RWPE2 (cell line): Measurements from ENCODE around the gene NLN.
A peak's percentile ranks its signal among the peaks of the same experiment; 100 is the strongest.

Experiments
- ATAC-seq: fragments of 200-7000 bp; cut with Tn5 transposase; 3 replicates; pipeline ENCODE4 v1.9.1; 2021; ENCODE audit warnings: low read depth
- DNase-seq: peaks from one replicate; pipeline ENCODE4 v3.0.0-alpha.2; 2020; ENCODE audit warnings: low spot score
- H3K27ac ChIP-seq: fragments of 450-650 bp; 2 replicates; pipeline ENCODE4 v1.5.1; 2017; ENCODE audit warnings: mild to moderate bottlenecking; ENCODE audit not compliant: poor library complexity, severe bottlenecking
- H3K27me3 ChIP-seq: fragments of 250-450 bp; sonication (Bioruptor Pico); 2 replicates; pipeline ENCODE4 v1.5.1; 2021; ENCODE audit warnings: mild to moderate bottlenecking, moderate library complexity; ENCODE audit not compliant: insufficient read depth, poor library complexity, severe bottlenecking
- H3K36me3 ChIP-seq: fragments of 250-450 bp; sonication (Bioruptor Pico); 2 replicates; pipeline ENCODE4 v1.5.1; 2020; ENCODE audit warnings: low read depth, mild to moderate bottlenecking, moderate library complexity
- H3K4me1 ChIP-seq: fragments of 250-450 bp; sonication (Bioruptor Pico); 2 replicates; pipeline ENCODE4 v1.5.1; 2021; ENCODE audit warnings: mild to moderate bottlenecking, moderate library complexity; ENCODE audit not compliant: insufficient read depth, poor library complexity, severe bottlenecking
- H3K4me3 ChIP-seq: fragments of 250-450 bp; sonication (Bioruptor Pico); 2 replicates; pipeline ENCODE4 v1.5.1; 2021; ENCODE audit warnings: mild to moderate bottlenecking, moderate library complexity; ENCODE audit not compliant: severe bottlenecking
- H3K9me3 ChIP-seq: fragments of 250-450 bp; sonication (Bioruptor Pico); 2 replicates; pipeline ENCODE4 v1.5.1; 2021; ENCODE audit warnings: mild to moderate bottlenecking, moderate library complexity; ENCODE audit not compliant: severe bottlenecking
- TF ChIP-seq, protein P1 (sequence below): fragments of 450-650 bp; IDR thresholded peaks from one replicate; pipeline ENCODE4 v1.5.1; 2017; ENCODE audit warnings: mild to moderate bottlenecking, moderate library complexity; ENCODE audit not compliant: poor library complexity, severe bottlenecking

Gene NLN

DNA sequence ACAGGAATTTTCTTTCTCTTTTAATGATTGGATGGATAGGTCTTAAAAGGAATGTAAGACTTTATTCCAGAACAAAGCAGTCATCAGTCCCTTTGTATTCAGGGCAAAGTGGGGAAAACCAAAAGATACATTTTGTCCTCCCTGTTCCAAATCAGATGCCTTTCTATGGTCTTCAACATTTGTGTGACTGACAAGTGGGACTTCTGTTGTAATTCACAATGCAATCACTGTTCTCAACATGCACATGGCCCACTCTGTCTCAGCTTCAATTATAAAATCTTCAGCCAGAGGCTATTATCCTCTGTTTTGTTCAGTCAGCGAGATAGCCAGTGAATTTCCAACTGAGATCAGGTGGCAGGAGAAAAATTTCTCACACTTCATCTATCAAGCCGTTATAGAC, 108.9 kb downstream of the NLN start:
- peaks cover 3% of the 10 kb centered on the region for H3K4me1 ChIP-seq
- no peak overlapping the region for H3K4me3 ChIP-seq
- no peaks in the 10 kb centered on the region for H3K27me3 ChIP-seq
- TF ChIP-seq, protein P1, sequence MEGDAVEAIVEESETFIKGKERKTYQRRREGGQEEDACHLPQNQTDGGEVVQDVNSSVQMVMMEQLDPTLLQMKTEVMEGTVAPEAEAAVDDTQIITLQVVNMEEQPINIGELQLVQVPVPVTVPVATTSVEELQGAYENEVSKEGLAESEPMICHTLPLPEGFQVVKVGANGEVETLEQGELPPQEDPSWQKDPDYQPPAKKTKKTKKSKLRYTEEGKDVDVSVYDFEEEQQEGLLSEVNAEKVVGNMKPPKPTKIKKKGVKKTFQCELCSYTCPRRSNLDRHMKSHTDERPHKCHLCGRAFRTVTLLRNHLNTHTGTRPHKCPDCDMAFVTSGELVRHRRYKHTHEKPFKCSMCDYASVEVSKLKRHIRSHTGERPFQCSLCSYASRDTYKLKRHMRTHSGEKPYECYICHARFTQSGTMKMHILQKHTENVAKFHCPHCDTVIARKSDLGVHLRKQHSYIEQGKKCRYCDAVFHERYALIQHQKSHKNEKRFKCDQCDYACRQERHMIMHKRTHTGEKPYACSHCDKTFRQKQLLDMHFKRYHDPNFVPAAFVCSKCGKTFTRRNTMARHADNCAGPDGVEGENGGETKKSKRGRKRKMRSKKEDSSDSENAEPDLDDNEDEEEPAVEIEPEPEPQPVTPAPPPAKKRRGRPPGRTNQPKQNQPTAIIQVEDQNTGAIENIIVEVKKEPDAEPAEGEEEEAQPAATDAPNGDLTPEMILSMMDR = no peak
- ATAC-seq = no peak
- H3K9me3 ChIP-seq = no peaks in the 10 kb centered on the region
- DNase-seq = no peak
- H3K36me3 ChIP-seq = no peaks in the 10 kb centered on the region
- no peak overlapping the region for H3K27ac ChIP-seq

DNA sequence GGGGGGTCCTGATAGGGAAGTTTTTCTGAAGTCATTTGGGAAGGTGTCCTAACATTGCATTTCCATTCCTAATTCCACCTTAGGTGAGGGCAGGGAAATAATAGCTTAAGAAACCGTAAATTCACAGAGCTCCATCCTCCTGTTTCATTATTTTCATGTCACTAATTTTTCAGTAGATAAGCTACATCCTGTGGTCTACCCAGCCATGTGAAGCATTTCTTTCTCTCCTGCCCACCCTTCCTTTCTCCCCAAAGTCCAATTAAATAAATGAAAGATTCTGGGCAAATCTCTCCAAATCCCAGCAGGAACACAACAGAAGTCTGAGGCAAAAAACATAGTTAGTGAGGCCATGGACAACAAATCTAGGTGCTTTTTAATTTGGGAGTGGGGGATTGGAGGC, 109.3 kb downstream of the NLN start:
- Histone ChIP-seq H3K9me3 (no peaks in the 10 kb centered on the region), H3K4me1 (peaks cover 3% of the 10 kb centered on the region), H3K27me3 (no peaks in the 10 kb centered on the region), H3K36me3 (no peaks in the 10 kb centered on the region), H3K4me3 (no peak overlapping the region), H3K27ac (no peak overlapping the region)
- DNase-seq (no peak), ATAC-seq (no peak)
- TF ChIP-seq, protein P1 = no peak

- Histone ChIP-seq H3K27me3 (no peaks in the 10 kb centered on the region), H3K36me3 (no peaks in the 10 kb centered on the region), H3K4me3 (no peak overlapping the region), H3K4me1 (peaks cover 3% of the 10 kb centered on the region), H3K9me3 (no peaks in the 10 kb centered on the region), H3K27ac (no peak overlapping the region)
- ATAC-seq (no peak), DNase-seq (no peak)
- TF ChIP-seq, protein P1 = no peak
Measured at GRCh38 chr5:65832152-65832551, 110.1 kb downstream of the NLN start.

DNA sequence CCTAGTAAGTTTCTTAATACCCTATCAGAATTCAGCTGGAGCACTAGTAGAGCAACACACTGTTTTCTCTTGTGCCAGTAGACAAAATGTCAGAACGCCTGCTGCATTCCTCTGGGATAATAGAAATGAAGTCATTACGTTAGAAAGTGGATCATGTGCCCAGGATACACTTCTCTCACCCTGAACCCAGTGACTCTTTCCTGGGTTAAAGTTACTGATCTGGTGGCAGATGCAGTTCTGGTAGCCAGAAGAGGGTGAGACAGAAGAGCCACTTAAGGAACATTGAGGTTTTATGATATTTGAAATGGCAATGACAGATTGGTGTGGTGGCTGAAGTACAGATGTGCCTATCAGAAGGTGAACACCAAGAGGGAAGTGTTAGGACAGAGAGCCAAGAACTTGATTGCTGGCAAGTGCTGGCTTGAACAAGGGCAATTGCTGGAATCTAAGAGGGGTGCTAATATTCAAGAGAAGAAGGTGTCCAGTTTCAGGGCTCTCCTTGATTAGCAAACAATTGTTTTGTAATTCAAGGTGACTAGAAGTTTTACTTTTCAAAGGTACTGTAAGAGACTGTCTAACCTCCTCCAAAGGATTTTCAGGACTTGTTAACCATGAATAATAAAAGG, 110.7 kb downstream of the NLN start:
- no peak overlapping the region for H3K4me3 ChIP-seq
- H3K27me3 ChIP-seq = no peaks in the 10 kb centered on the region
- TF ChIP-seq, protein P1 = no peak
- no peak for DNase-seq
- no peaks in the 10 kb centered on the region for H3K36me3 ChIP-seq
- no peaks in the 10 kb centered on the region for H3K9me3 ChIP-seq
- H3K27ac ChIP-seq = no peak overlapping the region
- peak; percentile 68 for ATAC-seq
- H3K4me1 ChIP-seq = peaks cover 3% of the 10 kb centered on the region

DNA sequence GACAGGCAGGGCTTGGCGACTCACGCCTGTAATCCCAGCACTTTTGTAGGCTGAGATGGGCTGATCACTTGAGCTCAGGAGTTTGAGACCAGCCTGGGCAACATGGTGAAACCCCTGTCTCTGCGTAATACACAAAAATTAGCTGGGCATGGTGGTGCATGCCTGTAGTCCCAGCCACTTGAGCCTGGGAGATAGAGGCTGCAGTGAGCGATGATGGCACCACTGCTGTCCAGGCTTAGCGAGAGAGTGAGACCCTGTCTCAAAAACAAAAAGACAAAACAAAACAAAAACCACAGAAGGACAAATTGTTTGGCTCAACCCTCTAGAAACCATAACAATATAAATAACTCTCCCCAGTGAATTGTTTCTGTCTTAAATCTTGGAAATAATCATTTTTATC, 111.8 kb downstream of the NLN start:
- Histone ChIP-seq H3K27ac (no peak overlapping the region), H3K36me3 (no peaks in the 10 kb centered on the region), H3K4me3 (no peak overlapping the region), H3K4me1 (peaks cover 3% of the 10 kb centered on the region), H3K27me3 (no peaks in the 10 kb centered on the region), H3K9me3 (no peaks in the 10 kb centered on the region)
- TF ChIP-seq, protein P1 = no peak
- ATAC-seq (no peak), DNase-seq (no peak)
